Hypothalamus (tissue), 51 donors: Measurements from ENCODE around the gene NYNRIN.
"Not testable (repeated sequence)": the region's sequence is repeated elsewhere in the genome, so short reads cannot be mapped to it uniquely, and the experiment has no call there.

Source experiments
- DNase-seq, 51 donors: peaks; one replicate each; lab custom pipeline; 2025; lab: John Stamatoyannopoulos, UW

Gene NYNRIN

GRCh38 chr14:24441485-24441884 is 42.7 kb downstream of the NYNRIN start:
- DNase-seq: no peak

- no peak for DNase-seq
These were observed 43.1 kb downstream of the NYNRIN start for GRCh38 chr14:24441904-24442239.

- DNase-seq: peak; percentile 74 to 99 (median 94)
These were observed 43.6 kb downstream of the NYNRIN start, which contains the start of gene SDR39U1 for GRCh38 chr14:24442240-24443052. Gene SDR39U1, minus strand, starts transcription at chr14:24442776. Its CDS starts 7 bp downstream, at chr14:24442769.

GRCh38 chr14:24443053-24443665 is 44.4 kb downstream of the NYNRIN start:
- DNase-seq: no peak

- DNase-seq: not testable (repeated sequence)
These were observed 52.0 kb downstream of the NYNRIN start for GRCh38 chr14:24450828-24451227.

GRCh38 chr14:24456980-24457379 is 58.2 kb downstream of the NYNRIN start:
- no peak for DNase-seq

- DNase-seq: no peak
These were observed 59.9 kb downstream of the NYNRIN start for GRCh38 chr14:24458736-24459135.

GRCh38 chr14:24459331-24459730 is 60.5 kb downstream of the NYNRIN start:
- DNase-seq: no peak

- no peak for DNase-seq
These were observed 62.5 kb downstream of the NYNRIN start for GRCh38 chr14:24461336-24461735.

- no peak for DNase-seq
These were observed 64.4 kb downstream of the NYNRIN start for GRCh38 chr14:24463017-24463883.

GRCh38 chr14:24463884-24464785 is 65.3 kb downstream of the NYNRIN start:
- DNase-seq: no peak

- no peak for DNase-seq
These were observed 66.6 kb downstream of the NYNRIN start for GRCh38 chr14:24465368-24465767.

GRCh38 chr14:24465805-24466204 is 67.0 kb downstream of the NYNRIN start:
- DNase-seq: no peak
